Activated CD4-positive, alpha-beta T cell treated with anti-CD3 and anti-CD28 coated beads for 24 hours (primary cell): ENCODE measurements around the gene ASB4.

Experiments used
- DNase-seq, 2 donors: peaks; one replicate each; pipeline ENCODE4 v3.0.0-alpha.2; 2020; ENCODE audit warnings: low read depth in 2 of 2

Gene ASB4

GRCh38 chr7:95526128-95526738 is 40.5 kb downstream of the ASB4 start:
- no peak for DNase-seq

GRCh38 chr7:95527033-95527775 is 41.5 kb downstream of the ASB4 start:
- no peak for DNase-seq

GRCh38 chr7:95527776-95528250 is 42.1 kb downstream of the ASB4 start:
- no peak for DNase-seq

GRCh38 chr7:95529701-95530100 is 44.0 kb downstream of the ASB4 start:
- DNase-seq: no peak

- DNase-seq: no peak
Measured at GRCh38 chr7:95530881-95531280, 45.1 kb downstream of the ASB4 start.

GRCh38 chr7:95531605-95532219 is 46.0 kb downstream of the ASB4 start:
- DNase-seq: no peak

GRCh38 chr7:95534796-95535195 is 49.1 kb downstream of the ASB4 start:
- DNase-seq: no peak

- DNase-seq: no peak
Measured at GRCh38 chr7:95535662-95536061, 49.9 kb downstream of the ASB4 start.

GRCh38 chr7:95536656-95537311 is 51.0 kb downstream of the ASB4 start:
- no peak for DNase-seq

- no peak for DNase-seq
Measured at GRCh38 chr7:95537468-95537867, 51.7 kb downstream of the ASB4 start.

- no peak for DNase-seq
Measured at GRCh38 chr7:95539426-95539825, 53.7 kb downstream of the ASB4 start.

- DNase-seq: no peak
Measured at GRCh38 chr7:95540366-95540765, 54.6 kb downstream of the ASB4 start.

GRCh38 chr7:95543312-95543711 is 57.6 kb downstream of the ASB4 start:
- DNase-seq: no peak

GRCh38 chr7:95544171-95544570 is 58.4 kb downstream of the ASB4 start:
- DNase-seq: no peak

- no peak for DNase-seq
Measured at GRCh38 chr7:95545007-95545615, 59.4 kb downstream of the ASB4 start.

- DNase-seq: no peak
Measured at GRCh38 chr7:95545673-95546072, 59.9 kb downstream of the ASB4 start.

GRCh38 chr7:95546647-95547046 is 60.9 kb downstream of the ASB4 start:
- no peak for DNase-seq

- DNase-seq: no peak
Measured at GRCh38 chr7:95547361-95548348, 61.9 kb downstream of the ASB4 start.

GRCh38 chr7:95549818-95550529 is 64.2 kb downstream of the ASB4 start:
- DNase-seq: no peak

GRCh38 chr7:95550546-95550945 is 64.8 kb downstream of the ASB4 start:
- no peak for DNase-seq
